ENCODE measurements around the gene PATJ. TPM values are rescaled to one million over a fixed set of nuclear protein-coding genes. Genes with fewer than 3 reads are reported as not detected.

Gene PATJ
- total and polyA plus RNA-seq, 2 of the 13 experiments (the other 11 are each of a cell fraction or from before 2014, with no cell fraction given): 6.2 to 16.8 TPM

- TF ChIP-seq CTCF (CRISPR knock-in tag; IDR thresholded peaks at IDR 0.05) (no peak), MAFK (conservative IDR thresholded peaks at IDR 0.05 in 1 of 2, IDR thresholded peaks at IDR 0.05 in 1 of 2; ENCODE audit: low read length in 2 of 2) (peak in 1 of 2 experiments; percentile 60; a peak in 2 of 4 replicates)
These were observed 234.3 kb downstream of the PATJ start (continued) for GRCh38 chr1:61976566-61976965.

GRCh38 chr1:61978796-61979195 lies 236.5 kb downstream of the PATJ start:
- Histone ChIP-seq H3K4me1 (ENCODE audit: insufficient read depth, low read length) (peaks cover 12% of the 10 kb centered on the region), H4K20me1 (ENCODE audit: insufficient read depth, low read length) (no peaks in the 10 kb centered on the region), H3K27me3 (ENCODE audit: control insufficient read depth in 1 of 2, insufficient read depth in 2 of 2, low read length in 2 of 2) (no peaks in the 10 kb centered on the region), H3K9me3 (ENCODE audit: low read length) (no peaks in the 10 kb centered on the region), H3K27ac (ENCODE audit: extremely low read length, insufficient read depth, low read length) (no peak overlapping the region), H3K79me2 (ENCODE audit: insufficient read depth, low read length) (no peaks in the 10 kb centered on the region), H3K4me2 (ENCODE audit: low read depth, low read length) (no peak overlapping the region), H3K9ac (ENCODE audit: insufficient read depth, low read depth, low read length) (no peak overlapping the region), H3K36me3 (replicated peaks in 1 of 2; ENCODE audit: control insufficient read depth in 1 of 2, insufficient read depth in 2 of 2, low read length in 2 of 2) (no peaks in the 10 kb centered on the region), H2AFZ (ENCODE audit: low read length) (no peak overlapping the region), H3K4me3 (replicated peaks in 1 of 3; ENCODE audit: insufficient read depth in 1 of 3, low read depth in 2 of 3, low read length in 3 of 3) (no peak overlapping the region)
- in situ Hi-C loops (cut with HindIII; ENCODE audit: extremely low pct_ligation_motif_present, low pct_unique_long_range_greater_than_20kb): no loop called here
- ATAC-seq: no peak
- no peak for DNase-seq (ENCODE audit: low spot score)
- BruUV-seq (replicated peaks): no TSS peak
- ChIA-PET POLR2A (no interaction called here), CTCF (ENCODE audit: low intra/inter-chr PET ratio, low total read pairs) (no interaction called here)
- FAIRE-seq: no peak
- intact Hi-C loops (cut with micrococcal nuclease; ENCODE audit: unreplicated experiment): no loop called here
- no peak for TF ChIP-seq ZFP90 (CRISPR knock-in tag; IDR thresholded peaks at IDR 0.05; ENCODE audit: borderline replicate concordance)
- TF ChIP-seq NFAT5 (CRISPR knock-in tag; IDR thresholded peaks at IDR 0.05): no peak
- TF ChIP-seq NR2C2 (CRISPR knock-in tag; IDR thresholded peaks at IDR 0.05; ENCODE audit: borderline replicate concordance): no peak
- no peak for TF ChIP-seq SMC3 (IDR thresholded peaks at IDR 0.05; ENCODE audit: low read length)
- TF ChIP-seq AHR (CRISPR knock-in tag; IDR thresholded peaks at IDR 0.05): no peak
- TF ChIP-seq PAX8 (CRISPR knock-in tag; IDR thresholded peaks at IDR 0.05; ENCODE audit: borderline replicate concordance): no peak
- TF ChIP-seq CREB3 (CRISPR knock-in tag; IDR thresholded peaks at IDR 0.05): no peak
- no peak for TF ChIP-seq MAFG (CRISPR knock-in tag; IDR thresholded peaks at IDR 0.05)
- no peak for TF ChIP-seq ZNF841 (CRISPR knock-in tag; IDR thresholded peaks at IDR 0.05; ENCODE audit: borderline replicate concordance)
- no peak for TF ChIP-seq ZMAT5 (CRISPR knock-in tag; IDR thresholded peaks at IDR 0.05; ENCODE audit: borderline replicate concordance, low read depth)
- TF ChIP-seq ZNF563 (CRISPR knock-in tag; IDR thresholded peaks at IDR 0.05): no peak
- no peak for TF ChIP-seq SNAPC5 (CRISPR knock-in tag; IDR thresholded peaks at IDR 0.05; ENCODE audit: borderline replicate concordance)
- no peak for TF ChIP-seq ZBTB7A (CRISPR knock-in tag; IDR thresholded peaks at IDR 0.05)
- no peak for TF ChIP-seq ZSCAN30 (CRISPR knock-in tag; IDR thresholded peaks at IDR 0.05)
